Stimulated activated CD8-positive, alpha-beta memory T cell treated with anti-CD3 and anti-CD28 coated beads, Interleukin-2, amount 100 ng/mL, for 48 hours (primary cell): ENCODE data around the gene GADD45GIP1.
"Not testable (repeated sequence)": the region's sequence is repeated elsewhere in the genome, so short reads cannot be mapped to it uniquely, and the experiment has no call there.

Source experiments
- DNase-seq, 2 donors: peaks; one replicate each; pipeline ENCODE4 v3.0.0-alpha.2; 2020; ENCODE audit warnings: low read depth in 2 of 2

Gene GADD45GIP1

DNA sequence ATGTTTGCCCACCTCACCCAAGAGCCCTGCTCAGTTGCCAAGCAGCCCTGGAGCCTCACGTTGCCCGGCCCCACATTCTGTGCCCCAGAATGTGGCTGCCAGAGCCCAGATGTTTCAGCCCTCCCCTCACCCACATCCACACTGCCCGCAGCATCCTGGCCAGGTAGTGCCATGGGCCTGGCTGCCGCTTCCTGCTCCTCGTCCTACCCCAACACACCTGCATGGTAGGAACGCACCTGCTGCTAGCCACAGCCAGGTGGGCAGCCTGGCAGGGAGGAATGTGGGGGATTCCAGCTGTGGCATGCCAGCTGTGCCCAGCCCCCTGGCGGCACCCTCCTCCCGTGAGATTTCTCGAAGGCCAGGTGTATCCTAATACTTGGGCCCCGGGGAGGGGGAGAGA is 30.8 kb upstream of the GADD45GIP1 start:
- no peak for DNase-seq

DNA sequence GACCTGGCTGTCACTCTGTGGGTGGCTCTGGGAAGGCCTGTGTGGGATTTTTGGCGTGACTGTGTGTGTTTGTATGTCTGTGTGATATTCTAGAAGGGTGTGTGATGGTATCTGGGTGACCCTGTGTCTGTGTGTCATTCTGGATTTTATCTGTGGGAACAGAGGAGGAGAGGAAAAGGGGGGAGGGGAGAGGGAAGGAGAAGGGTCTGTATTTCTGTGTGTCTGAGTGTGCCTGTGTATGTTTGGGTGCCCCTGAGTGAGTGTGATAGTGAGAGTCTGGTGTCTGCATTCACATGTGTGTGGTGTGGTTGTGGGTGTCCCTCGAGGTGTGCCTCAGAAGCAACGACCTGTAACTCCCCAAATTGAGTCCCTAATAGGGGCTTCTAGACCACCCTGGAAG is 30.2 kb upstream of the GADD45GIP1 start:
- DNase-seq = no peak

- DNase-seq = no peak
These were observed 29.7 kb upstream of the GADD45GIP1 start for GRCh38 chr19:12986726-12987125.

GRCh38 chr19:12985049-12985776 is 28.2 kb upstream of the GADD45GIP1 start:
- no peak for DNase-seq

DNA sequence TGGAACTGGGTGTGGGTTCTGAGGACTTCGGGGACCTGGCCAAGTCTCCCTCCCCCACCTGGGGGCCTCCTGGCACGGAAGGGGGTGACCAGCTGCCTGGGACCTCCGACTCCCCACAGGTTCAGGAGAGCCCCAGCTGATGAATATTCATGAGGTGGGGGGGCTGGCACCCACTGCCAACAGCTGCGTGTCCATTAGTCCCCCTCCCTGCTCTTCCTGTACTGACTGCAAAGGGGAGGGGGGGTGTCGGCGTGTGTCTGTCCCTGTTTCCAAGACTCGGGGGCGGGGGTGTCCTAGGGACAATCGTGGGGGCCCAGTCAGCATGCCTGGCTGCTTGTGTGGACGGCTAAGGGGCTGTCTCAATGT is 27.6 kb upstream of the GADD45GIP1 start:
- DNase-seq = no peak

DNA sequence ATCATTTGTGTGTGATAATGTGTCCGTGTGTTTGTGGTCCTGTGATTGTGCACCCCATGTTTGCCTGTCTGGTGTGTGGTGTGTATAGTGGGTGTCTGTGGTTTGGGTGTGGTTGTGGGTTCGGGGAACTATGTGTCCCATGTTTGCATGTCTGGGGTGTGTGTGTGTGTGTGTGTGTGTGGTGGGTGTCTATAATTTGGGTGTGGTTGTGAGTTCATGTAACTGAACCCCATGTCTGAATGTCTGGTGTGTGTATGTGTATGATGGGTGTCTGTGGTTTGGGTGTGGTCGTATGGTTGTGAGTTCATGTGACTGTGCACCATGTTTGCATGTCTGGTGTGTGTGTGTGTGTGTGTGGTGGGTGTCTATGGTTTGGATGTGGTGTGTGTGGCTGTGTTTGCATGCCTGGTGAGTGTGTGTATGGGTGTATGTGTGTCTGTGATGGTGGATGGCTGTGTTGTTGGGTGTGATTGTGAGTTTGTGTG is 27.2 kb upstream of the GADD45GIP1 start:
- DNase-seq = no peak

GRCh38 chr19:12983542-12984142 is 26.6 kb upstream of the GADD45GIP1 start:
- DNase-seq = peak; percentile 68 to 75

DNA sequence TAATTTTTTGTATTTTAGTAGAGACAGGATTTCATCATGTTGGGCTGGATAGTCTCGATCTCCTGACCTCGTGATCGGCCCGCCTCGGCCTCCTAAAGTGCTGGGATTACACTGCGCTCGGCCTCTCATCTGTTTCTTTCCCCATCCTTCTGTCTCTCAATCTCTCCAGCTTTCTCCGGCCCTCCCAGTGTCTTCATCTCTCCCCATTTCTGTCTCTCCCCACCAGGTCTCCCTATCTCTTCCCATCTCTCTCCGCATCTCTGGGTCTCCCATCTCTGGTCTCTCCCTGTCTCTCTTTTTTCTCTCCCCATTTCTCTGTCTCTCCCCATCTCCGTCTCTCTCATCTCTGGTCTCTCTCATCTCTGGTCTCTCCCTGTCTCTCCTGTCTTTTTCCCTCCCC is 26.1 kb upstream of the GADD45GIP1 start:
- no peak for DNase-seq

- no peak for DNase-seq
These were observed 25.6 kb upstream of the GADD45GIP1 start for GRCh38 chr19:12982648-12983047.

DNA sequence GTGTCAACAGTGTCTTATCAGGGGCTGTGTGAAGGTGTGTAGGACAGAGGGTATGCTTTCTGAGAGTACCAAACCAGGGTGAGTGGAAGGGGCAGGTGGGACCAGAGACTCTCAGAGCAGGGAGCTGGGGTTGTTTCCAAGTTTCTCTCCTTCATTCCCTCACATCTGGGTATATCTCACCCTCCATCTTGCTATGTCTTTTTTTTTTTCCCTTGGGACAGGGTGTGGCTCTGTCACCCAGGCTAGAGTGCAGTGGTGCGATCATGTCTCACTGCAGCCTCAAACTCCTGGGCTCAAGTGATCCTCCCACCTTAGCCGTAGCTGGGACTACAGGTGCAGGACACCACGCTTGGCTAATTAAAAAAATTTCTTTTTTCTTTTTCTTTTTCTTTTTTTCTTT is 23.0 kb upstream of the GADD45GIP1 start:
- DNase-seq = no peak

DNA sequence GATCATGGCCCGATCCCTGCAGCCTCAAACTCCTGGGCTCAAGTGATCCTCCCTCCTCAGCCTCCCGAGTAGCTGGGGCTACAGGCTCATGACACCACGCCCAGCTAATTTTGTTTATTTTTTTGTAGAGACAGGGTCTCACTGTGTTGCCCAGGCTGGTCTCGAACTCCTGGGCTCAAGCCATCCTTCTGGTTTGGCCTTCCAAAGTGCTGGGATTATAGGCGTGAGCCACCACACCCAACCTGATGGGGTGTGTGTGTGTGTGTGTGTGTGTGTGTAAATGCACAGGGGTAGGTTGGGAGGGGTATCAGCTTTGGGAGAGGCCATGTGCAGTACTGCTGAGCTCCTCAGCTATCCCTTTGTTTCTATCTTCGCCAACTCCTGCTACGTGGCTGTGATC is 19.1 kb upstream of the GADD45GIP1 start:
- DNase-seq = not testable (repeated sequence)

GRCh38 chr19:12975221-12975741 is 18.3 kb upstream of the GADD45GIP1 start:
- DNase-seq = no peak

DNA sequence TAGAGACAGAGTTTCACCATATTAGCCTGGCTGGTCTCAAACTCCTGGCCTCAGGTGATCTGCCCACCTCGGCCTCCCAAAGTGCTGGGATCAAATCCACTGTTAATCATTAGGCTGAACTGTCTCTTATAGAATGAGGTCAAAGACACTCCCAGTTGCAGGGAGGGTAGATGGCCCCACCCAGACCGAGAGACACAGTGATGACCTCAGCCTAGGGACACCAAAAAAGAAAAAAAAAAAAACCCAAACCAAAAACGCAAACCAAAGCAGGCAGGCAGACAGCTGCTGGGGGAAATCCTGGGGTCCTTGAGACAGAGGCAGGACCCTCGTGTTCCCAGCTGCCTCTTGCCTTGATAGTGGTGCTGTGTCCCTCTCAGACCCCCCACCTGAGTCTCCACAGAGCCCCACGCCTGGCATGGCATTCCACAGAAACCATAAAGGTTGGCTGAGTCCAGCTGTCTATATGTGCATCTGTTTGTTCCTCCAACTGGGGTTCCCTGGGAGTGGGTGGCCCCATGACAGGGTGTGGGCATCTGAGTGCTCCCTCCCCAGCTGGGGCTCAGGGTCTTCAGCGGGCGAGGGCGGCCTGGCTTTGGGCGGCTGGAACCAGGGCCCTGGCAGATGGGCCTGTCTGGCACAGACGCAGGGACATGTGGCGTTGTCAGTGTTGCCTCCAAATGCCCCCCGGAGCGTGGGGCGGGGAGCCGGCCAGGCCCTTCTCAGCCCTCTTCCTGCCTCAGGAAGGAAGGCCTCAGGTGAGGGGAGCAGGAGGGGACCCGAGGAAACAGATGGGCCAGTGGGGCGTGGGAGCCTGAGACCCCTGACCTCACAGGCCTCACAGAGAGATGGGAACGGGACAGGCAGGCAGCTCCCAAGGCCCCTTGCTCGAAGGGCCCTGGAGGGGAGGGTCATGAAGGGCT is 17.5 kb upstream of the GADD45GIP1 start:
- DNase-seq = no peak

DNA sequence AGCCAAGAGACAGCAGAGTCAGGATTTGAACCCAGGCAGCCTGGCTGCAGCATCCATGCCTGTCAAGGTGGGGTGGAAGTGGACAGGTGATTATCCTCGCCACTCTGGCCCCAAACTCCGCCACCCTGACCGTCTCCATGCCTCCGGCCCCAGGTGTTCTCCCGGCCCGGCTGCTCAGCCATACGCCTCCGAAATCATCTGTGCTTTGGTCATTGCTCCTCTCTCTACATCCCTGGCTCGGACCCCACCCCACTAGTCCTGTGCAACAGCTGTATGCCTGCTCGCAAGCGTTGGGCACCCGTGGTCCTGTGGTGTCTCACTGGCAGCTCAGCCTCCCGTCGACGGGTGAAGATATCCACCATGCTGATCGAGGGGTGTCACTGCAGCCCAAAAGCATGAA is 16.2 kb upstream of the GADD45GIP1 start:
- no peak for DNase-seq

- DNase-seq = no peak
These were observed 13.2 kb upstream of the GADD45GIP1 start for GRCh38 chr19:12970070-12970820.

DNA sequence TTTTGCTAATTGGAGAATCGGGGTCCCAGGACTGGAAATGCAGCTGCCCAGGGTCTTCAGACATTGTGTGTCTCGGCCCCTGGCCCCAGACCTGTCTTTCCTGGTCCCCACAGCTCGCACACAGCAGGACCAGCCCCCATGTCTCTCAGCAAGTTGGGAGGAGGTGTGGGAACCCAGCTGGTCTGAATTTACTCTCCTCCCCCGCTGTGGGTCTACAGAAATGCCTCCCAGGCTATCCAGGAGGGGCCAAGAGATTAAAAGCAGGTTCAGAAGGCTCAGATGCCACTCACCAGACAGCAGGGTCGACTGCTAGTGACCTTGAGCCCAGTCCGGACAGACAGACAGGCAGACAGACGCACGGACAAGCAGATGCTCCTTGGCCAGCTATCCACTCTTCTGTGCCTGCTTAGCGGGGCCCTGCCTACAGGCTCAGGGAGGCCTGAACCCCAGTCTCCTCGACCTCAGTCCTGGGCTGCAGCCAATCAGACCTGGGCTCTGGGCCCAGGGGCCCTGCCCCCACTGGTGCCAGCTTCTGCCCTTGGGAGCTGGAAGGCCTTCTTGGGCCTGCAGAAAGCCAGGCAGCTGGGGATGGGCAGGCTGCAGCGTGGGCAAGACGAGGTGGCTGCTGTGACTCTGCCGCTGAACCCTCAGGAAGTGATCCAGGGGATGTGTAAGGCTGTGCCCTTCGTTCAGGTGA is 12.4 kb upstream of the GADD45GIP1 start, which contains the start of gene DAND5:
Gene DAND5 (plus strand): TSS at position 285 of the 697 bp plus-strand sequence. CDS start 85 bp downstream, at position 370.
- DNase-seq = no peak

GRCh38 chr19:12967907-12968306 is 10.9 kb upstream of the GADD45GIP1 start:
- DNase-seq = no peak

GRCh38 chr19:12965812-12966135 is 8.8 kb upstream of the GADD45GIP1 start:
- no peak for DNase-seq

DNA sequence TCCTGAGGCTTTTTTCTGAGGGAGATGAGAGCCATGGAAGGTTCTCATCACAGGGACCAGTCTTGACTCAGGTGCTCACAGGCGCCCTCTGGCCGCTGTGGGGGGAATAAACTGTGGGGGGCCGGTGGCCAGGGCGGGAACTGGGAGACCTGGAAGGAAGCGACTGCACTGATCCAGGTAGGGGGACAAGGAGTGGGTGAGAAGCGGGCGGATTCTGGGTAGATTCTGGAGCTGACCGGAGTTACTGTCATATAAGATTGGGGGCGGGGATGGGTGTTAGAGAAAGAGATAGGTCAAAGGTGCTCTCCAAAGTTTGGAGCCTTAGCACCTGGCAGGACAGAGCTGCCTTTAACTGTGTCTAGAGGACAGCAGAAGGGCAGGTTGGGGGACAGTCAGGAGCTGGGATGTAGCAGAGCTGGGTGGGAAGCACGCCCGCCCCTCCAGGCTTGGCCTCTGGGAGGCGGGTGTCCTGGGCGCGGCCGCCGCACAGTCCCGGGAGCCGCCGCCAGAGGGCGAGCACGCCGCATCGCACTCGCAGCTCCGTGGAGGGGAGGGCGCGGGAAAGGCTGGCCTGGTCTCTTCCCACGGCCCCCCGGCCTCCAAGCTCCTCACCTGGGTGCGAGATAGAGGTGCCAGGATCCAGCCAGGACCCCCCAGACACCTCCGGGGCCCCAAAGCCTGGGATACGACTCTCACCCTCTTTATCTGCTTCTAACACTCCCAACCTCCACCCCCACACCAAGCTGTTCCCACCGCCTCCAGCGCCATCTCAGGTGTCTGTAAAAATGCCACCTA is 8.2 kb upstream of the GADD45GIP1 start:
- peak; percentile 75 to 80 for DNase-seq

- DNase-seq = no peak
These were observed 2.5 kb upstream of the GADD45GIP1 start for GRCh38 chr19:12959481-12959880.
